Raji (cell line): Measurements from ENCODE around the gene MAP1LC3B2.

Experiments used
- POLR2A ChIP-seq: IDR thresholded peaks from 2 replicates; pipeline ENCODE4 v1.6.1; 2011; ENCODE audit warnings: low read depth, low read length, control low read depth; ENCODE audit not compliant: insufficient read depth

Gene MAP1LC3B2

DNA sequence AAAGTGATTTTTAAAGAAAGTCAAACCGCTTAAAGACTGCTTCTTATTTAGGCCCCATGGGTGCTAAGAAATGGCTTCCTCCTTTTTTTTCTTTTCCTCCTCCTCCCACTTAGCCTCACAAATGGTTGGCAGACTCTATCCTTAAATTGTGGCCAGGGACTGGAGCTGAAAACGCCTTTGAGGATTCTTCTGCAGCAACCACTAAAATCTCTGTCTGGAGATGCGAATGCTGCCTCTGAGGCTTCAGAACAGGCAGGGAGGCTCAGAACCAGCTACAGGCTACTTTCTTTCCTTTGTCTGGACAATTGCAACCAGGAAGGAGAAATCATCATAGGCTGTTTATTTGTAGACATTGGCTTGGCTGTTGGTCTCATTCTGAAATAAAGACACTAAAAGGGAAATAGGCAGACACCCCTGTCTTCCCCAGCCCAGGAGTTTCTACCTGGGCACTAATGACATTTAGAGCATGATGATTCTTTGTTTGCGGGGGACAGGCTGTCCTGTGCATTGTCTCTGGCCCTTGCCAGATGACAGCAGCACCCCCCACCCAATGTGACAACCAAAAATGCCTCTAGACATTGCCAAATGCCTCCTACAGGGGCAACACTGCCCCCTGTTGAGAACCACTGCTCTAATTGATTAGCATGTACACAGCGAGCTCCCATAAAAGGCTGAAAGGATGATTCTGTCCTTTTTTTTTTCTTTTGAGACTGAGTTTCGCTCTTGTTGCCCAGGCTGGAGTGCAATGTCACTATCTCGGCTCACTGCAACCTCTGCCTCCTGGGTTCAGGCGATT lies 50.3 kb downstream of the MAP1LC3B2 start:
- TF ChIP-seq POLR2A: no peak

DNA sequence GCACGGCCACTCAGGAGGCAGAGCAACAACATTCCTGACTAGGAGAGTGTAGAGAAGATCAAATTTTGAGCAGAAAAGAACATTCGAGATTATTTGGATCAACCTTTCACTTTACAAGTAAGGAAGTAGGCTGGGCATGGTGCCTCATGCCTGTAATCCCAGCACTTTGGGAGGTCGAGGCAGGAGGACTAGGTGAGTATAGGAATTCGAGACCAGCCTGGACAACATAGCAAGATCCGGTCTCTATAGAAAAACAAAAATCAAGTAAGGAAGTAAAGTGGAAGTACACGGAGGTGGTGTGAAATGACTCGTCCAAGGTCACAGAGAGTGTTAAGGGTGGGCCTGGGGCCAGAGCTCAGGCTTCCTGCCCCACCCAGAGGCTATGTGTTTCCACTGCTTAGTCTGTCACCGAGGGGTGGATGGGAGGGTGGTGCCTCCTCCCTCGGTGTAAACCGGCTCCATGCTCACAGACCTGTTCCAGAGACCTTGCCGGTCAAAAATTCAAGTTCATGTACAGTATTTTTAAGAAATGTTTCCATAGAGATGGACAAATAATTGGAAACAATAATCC lies 51.9 kb downstream of the MAP1LC3B2 start:
- TF ChIP-seq POLR2A: no peak

DNA sequence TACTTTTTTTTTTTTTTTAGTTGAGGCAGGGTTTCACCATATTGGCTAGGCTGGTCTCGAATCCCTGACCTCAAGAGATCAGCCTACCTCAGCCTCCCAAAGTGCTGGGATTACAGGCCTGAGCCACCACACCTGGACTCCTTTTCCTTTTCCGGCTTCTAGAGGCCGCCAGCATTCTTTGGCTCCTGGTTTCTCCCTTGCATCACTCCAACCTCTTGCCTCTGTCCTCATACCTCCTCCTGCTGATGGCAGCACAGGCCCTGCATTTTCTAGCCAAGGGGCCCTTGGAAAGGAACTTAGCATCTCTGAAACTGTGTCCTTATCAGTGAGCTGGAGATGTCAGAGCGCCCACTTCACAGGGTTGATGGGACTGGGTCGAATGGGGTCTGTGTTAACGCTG lies 53.3 kb downstream of the MAP1LC3B2 start:
- no peak for TF ChIP-seq POLR2A

DNA sequence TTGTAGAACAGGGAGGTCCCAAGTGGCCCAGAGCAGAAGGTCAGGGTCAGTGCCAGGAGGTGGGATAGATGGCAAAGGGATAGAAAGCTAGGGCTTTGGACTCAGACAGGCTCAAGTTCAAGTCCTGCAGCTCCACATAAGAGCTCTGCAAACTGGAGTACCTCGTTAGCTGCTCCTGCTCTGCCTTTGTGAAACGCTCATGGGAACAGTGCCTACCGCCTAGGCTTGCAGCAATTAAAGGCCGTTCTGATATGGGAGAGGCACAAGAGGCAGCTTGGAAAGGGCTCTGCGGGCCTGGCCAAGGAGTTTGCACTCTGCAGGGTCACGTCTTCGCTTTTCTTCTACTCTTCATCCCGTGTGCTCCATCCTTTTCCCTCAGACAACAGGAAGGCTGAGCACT lies 54.1 kb downstream of the MAP1LC3B2 start:
- no peak for TF ChIP-seq POLR2A

DNA sequence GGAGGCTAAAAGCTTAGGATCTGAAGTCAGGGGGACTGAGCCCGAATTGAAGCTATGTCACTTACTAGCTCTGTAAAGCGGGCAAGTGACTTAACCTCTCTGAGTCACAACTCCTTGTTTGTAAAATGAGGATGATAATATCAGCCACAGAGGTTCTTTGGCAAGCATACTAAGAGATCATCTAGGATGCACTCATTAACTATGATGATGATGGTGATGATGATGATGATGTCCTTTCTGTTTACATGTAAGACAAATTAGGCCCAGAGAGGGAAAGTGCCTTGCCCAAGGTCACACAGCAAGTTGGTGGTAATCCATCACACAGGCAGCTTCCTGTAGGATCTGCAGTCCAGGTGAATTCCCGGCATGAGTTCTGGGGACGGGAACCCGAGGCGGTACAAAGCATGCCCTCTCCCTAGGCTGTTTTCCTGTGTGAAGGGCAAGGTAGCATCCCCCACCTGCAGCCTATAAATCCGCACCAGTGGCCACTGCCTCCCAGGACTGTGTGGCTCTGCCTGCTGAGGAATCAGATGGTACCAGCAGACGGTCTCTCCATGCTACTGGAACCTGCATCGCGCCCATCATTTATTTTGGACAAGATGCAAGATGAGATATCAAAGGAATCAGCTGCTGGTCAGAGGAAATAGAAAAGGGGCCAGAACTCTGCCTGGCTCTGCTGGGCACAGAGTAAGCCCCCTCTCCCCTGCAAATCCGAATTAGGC lies 55.2 kb downstream of the MAP1LC3B2 start:
- TF ChIP-seq POLR2A: no peak

DNA sequence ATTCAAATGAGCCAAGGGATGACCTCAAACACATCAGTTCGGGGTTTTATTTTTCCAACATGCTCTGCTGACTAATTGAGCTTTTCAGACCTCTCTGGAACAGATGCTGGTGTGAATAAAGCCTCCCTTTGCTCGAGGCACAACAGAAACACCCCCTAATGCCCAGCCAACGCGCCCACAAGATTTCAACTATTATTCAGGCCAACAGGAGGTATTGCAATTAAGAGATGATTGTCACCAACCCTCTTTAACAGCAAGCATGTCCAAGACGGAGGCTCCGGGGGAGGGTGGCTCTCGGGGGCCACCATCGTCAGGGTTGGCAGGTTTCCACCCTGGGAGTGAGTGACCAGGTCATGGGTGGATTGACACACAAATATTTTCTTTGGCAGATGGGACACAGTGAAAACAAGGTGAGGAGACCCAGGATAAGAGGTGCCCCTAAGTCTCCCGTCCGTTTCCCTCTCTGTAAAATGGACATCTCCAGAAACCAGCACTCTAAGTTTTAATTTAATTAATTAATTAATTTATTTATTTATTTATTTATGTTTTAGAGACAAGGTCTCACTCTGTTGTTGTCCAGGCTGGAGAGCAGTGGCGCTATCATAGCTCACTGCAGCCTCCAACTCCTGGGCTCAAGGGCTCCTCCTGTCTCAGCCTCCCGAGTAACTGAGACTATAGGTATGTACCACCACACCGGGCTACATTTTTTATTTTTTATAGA lies 56.1 kb downstream of the MAP1LC3B2 start:
- TF ChIP-seq POLR2A: no peak

DNA sequence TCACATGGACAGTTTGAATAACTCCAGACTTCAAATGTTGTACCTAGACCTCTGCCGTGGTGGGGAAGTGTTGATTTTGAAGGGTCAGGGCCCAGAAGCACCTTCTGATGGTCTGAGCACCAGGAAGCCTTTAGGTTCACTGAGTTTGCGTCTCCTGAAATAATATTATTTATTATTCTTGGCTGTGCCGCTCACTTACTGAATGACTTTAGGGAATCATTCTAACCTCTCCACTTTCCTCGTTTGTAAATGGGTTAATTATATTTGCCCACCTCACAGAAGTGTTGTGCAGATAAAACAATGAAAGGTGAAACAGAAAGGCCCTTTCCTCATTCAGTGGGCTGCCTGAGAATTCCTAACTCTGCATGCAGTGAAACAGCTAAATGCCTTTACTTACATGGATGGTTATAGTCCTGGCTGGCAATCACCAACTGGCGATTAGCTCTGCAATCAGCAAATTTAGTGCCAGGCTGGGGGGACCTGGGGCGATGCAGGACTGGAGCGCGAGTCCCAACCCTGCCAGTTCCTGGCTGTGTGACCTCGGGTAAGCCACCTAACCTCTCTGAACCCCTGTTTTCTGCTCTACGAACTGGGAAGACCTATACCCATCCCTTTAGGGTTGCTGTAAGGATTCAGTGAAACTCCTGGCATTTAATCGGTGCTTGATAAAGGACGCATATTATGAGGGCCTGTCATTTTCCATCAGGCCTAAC lies 57.5 kb downstream of the MAP1LC3B2 start:
- no peak for TF ChIP-seq POLR2A

DNA sequence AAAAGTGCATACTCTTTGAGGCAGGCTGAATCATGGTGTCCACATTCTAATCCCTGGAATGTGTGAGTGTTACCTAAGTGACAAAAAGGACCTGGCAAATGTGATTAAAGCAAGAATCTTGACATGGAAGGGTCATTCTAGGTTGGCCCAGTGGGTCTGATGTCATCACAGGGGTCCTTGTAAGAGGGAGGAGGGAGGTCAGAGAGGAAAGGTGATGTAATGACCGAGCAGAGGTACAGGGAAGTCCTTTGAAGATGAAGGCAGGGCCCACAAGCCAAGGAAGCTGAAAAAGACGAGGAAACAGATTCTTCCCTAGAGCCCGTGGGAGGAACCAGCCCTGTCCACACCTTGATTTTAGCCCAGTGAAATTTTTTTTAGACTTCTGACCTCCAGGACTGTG lies 60.1 kb downstream of the MAP1LC3B2 start:
- no peak for TF ChIP-seq POLR2A

DNA sequence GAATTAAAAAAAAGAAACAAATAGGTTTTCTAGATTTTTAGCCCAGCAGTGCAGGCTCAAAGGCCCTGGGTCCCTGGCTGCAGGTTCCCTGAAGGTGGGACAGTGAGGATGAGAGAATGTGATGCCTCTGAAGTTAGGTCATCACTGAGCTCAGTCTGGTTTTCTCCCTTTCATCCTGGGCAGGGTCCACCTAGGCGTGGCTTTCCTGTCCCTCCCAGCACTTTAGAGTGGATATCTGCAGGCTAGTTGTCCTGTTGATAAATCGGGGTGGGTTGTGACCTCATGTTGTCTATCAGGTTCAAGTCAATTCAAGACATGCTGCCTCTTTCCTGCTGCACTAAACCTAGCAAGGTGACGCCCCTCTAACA lies 60.9 kb downstream of the MAP1LC3B2 start:
- TF ChIP-seq POLR2A: no peak

DNA sequence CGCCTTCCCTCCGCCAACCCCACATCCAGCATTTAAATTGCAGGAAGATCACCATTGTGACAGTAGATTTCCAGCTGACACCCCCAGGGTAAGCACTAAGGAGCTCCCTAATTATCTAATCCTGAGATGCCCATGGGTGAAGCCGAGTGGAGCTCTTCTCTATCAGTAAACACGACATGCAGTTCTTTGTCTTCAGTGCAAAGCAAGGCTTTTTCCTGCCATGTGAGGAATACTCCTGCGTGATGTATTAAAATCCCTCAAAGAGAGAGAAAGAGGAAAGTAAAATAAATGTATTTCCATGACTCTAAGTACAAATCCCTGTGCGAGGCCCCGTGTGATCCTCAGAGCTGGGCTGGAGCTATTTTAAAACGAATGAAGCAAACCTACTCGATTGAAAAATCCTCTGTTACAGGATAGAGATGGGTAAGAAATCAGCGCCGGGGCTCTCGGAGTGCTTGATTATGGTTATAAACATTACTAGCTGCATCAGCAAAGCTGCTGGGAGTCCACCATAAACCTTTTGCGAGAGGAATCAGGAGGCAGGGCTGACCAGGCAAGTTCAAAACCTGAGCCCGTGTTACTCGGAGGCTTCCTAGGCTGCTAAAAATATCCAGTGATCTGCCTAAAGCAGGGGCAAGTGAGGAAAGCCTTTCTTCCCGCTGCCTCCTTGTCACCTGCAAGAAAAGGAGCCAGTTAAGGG lies 61.5 kb downstream of the MAP1LC3B2 start:
- TF ChIP-seq POLR2A: no peak

DNA sequence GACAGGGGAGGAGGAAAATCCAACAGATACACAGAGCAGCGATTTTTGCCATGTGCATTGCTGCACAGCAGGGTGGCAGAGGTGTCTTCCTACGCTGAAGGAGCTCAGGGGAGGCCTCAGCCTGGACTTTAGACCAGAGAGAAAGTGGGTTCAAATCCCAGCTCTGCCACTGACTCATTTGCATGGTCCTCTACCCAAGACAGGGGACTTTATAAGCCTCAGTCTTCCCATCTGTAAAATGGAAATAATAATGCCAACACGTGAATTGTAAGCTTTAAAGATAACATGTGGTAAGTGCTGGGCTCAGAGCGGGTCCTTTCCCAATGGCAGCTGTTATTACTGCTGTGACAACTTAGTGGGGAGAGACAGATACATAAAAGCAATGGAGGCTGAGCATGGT lies 62.0 kb downstream of the MAP1LC3B2 start:
- TF ChIP-seq POLR2A: no peak

DNA sequence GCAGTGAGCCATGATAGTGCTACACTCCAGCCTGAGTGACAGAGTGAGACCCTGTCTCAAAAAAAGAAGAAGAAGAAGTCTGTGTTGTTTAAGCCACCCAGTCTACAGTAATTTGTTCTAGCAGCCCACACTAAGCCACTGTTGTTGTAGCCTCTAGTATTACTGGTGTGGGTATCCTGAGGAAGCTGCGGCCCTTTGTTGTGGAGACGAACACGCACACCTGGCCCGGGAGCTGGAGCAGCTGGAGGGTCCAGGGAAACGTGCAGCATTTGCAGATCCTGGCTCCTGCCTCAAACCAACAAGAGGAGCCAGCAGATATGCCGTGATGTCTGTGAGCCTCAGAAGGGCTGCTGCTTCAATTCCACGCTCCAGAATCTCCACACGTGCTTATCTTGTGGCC lies 65.3 kb downstream of the MAP1LC3B2 start:
- TF ChIP-seq POLR2A: no peak

DNA sequence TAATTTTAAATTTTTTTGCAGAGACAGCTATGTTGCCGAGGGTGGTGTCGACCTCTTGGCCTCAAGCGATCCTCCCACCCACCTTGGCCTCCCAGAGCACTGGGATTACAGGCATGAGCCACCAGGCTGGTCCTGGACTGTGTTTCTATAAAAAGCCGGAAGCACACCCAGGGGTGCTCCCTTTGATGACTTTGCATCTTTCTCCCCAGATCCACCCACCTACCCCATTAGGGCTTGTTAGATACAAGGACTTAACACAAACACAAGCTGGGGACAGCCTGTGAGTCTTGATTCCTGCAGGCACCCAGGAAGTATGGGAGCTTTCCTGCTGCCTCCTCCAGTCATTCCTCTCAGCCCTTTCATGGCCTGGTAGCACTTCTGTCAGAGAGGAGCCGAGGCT lies 67.0 kb downstream of the MAP1LC3B2 start:
- no peak for TF ChIP-seq POLR2A
